Gastroesophageal sphincter (tissue), 4 donors: ENCODE data around the gene WWP2. TPM values are rescaled to one million over a fixed set of nuclear protein-coding genes. Genes with fewer than 3 reads are reported as not detected.

Source experiments
- ATAC-seq: fragments of 150-250 bp; one replicate; pipeline ENCODE4 v1.9.1; 2016; ENCODE audit warnings: mild to moderate bottlenecking, moderate library complexity
- H3K27ac ChIP-seq, 4 donors: fragments of 200-600 bp; sonication (generic) in 3 of 4; 1 replicate in 3 of 4; 2 replicates in 1 of 4; pipeline ENCODE4 v1.5.1; 2016 to 2019
- H3K27me3 ChIP-seq: fragments of 200-600 bp; sonication (generic); one replicate; pipeline ENCODE4 v1.5.1; 2019
- H3K36me3 ChIP-seq, 2 donors: fragments of 200-600 bp; sonication (generic); one replicate each; pipeline ENCODE4 v1.5.1; 2019; ENCODE audit warnings: control low read depth in 1 of 2
- H3K4me1 ChIP-seq, 3 donors: fragments of 200-600 bp; sonication (generic); 1 replicate in 2 of 3; 2 replicates in 1 of 3; pipeline ENCODE4 v1.5.1; 2016 to 2019; ENCODE audit warnings: control low read depth in 2 of 3
- H3K4me3 ChIP-seq, 2 donors: fragments of 200-600 bp; sonication (generic); one replicate each; pipeline ENCODE4 v1.5.1; 2019; ENCODE audit warnings: mild to moderate bottlenecking in 1 of 2, moderate library complexity in 1 of 2
- H3K9me3 ChIP-seq, 3 donors: fragments of 200-600 bp; sonication (generic); one replicate each; pipeline ENCODE4 v1.5.1; 2017 to 2019; ENCODE audit warnings: control low read depth in 2 of 3
- CTCF ChIP-seq, 4 experiments: fragments of 200-600 bp in 2 of 4; fragments of 450-650 bp in 2 of 4; sonication (generic) in 1 of 4; IDR thresholded peaks; one replicate each; pipeline ENCODE4 v1.5.1; 2017 to 2019; ENCODE audit warnings: antibody characterized with exemption in 4 of 4, mild to moderate bottlenecking in 2 of 4, moderate library complexity in 2 of 4
- EP300 ChIP-seq: sonication (generic); formaldehyde crosslinking; IDR thresholded peaks from one replicate; pipeline ENCODE4 v1.6.1; 2017; ENCODE audit warnings: antibody characterized with exemption, mild to moderate bottlenecking
- POLR2A ChIP-seq, 2 donors: fragments of 450-650 bp; IDR thresholded peaks; one replicate each; pipeline ENCODE4 v1.6.1; 2017; ENCODE audit warnings: antibody characterized with exemption in 2 of 2, mild to moderate bottlenecking in 2 of 2, moderate library complexity in 1 of 2
- POLR2AphosphoS5 ChIP-seq: sonication (generic); formaldehyde crosslinking; IDR thresholded peaks from one replicate; pipeline ENCODE4 v1.6.1; 2017; ENCODE audit warnings: antibody characterized with exemption
- WGBS, 2 donors: methylation state at CpG; one replicate each; pipeline ENCODE4 v1.1.5; 2018; ENCODE audit warnings: low coverage in 1 of 2; 5-methylcytosine and 5-hydroxymethylcytosine counted together
- total RNA-seq, 4 donors: library from RNA; depleted of rRNA; stranded (reverse); fragments of >200 nt; gene quantifications; one replicate each; pipeline ENCODE4 v1.1.0, GENCODE V29; 2016

Gene WWP2
- total RNA-seq = 10 to 100 TPM; 23.4 to 31.9 (median 28.8) TPM

DNA sequence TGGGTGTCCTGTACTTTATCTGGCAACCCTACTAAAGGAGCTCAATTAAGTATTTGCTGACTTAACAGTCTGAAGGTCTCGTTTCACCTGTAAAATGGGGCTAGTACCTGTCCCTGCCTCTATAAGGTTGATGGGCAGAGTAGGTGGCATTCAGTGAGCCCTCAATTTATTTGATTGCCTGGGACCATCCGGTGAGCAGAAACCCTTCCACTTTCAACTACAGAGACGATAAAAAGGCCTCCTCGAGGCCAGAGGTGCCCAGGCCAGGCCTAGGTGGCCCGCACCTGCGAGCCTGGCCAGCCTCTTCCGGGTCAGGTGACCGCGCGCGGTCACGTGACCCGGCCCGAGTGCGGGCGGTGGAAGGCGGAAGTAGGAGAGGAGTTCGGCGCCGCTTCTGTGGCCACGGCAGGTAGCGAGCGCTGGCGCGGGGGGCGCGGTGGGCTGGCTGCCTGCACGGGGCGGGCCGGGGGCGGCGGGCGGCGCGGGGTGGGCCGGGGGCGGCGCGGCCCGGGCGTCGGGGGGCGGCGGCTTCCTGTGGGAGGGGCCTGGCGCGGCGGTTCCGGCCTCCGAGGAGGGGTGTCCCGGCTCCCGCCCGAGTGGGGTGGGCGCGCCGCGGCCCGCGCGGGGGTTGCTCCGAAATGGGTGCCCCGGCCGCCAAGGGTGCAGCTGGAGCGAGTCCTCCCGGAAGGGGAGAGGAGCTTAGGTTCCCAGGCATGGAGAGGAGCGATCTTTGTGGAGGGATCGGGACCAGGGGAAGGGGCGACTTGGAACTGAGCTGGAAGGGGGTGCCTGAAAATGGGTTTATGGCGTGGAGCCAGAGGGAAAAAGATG lies at the start of gene WWP2:
WWP2 (plus strand) TSS at position 350 of the 831 bp plus-strand sequence. CDS start 24,679 bp downstream, outside the sequence.
- TF ChIP-seq POLR2A (IDR thresholded peaks at IDR 0.05) (peak; percentile 42 to 73), CTCF (IDR thresholded peaks at IDR 0.05) (no peak), POLR2AphosphoS5 (peak; percentile 43)
- 0% methylated on average over 2 of the region's 68 CpGs for WGBS, 2 donors
- Histone ChIP-seq H3K27ac (peak within 1 kb of the TSS; percentile 66 to 92 (median 90)), H3K36me3 (no peaks in the 10 kb centered on the region), H3K4me1 (peaks cover 0 to 23% (median 4%) of the 10 kb centered on the region in 3 donors), H3K4me3 (peak within 1 kb of the TSS; percentile 86 to 87), H3K27me3 (no peaks in the 10 kb centered on the region), H3K9me3 (no peaks in the 10 kb centered on the region)
- ATAC-seq = peak; percentile 91

GRCh38 chr16:69712914-69713581 lies 49.1 kb upstream of the WWP2 start:
- peak; percentile 26 for ATAC-seq
- H3K27ac ChIP-seq = peak overlapping the region in 2 of 4 donors; percentile 20 to 29
- 69 to 74% methylated on average over 7 to 9 of the region's 9 CpGs for WGBS, 2 donors

GRCh38 chr16:69717066-69717465 lies 45.1 kb upstream of the WWP2 start:
- H3K4me3 ChIP-seq = no peak overlapping the region
- no peak overlapping the region for H3K27ac ChIP-seq
- no peaks in the 10 kb centered on the region for H3K9me3 ChIP-seq
- H3K4me1 ChIP-seq = peaks cover 0 to 14% (median 2%) of the 10 kb centered on the region in 3 donors
- no peak for ATAC-seq
- TF ChIP-seq POLR2A (IDR thresholded peaks at IDR 0.05) = no peak
- TF ChIP-seq POLR2AphosphoS5 = no peak
- no peak for TF ChIP-seq EP300
- TF ChIP-seq CTCF (IDR thresholded peaks at IDR 0.05) = no peak
- H3K27me3 ChIP-seq = no peaks in the 10 kb centered on the region
- peaks cover 0 to 62% of the 10 kb centered on the region in 2 donors for H3K36me3 ChIP-seq
- WGBS, 2 donors = 92 to 95% methylated on average over 4 to 6 of the region's 6 CpGs

More at GRCh38 chr16:69712914-69713581, 49.1 kb upstream of the WWP2 start:
- H3K9me3 ChIP-seq = no peaks in the 10 kb centered on the region
- H3K27me3 ChIP-seq = no peaks in the 10 kb centered on the region
- peaks cover 0 to 84% of the 10 kb centered on the region in 2 donors for H3K36me3 ChIP-seq
- H3K4me3 ChIP-seq = no peak overlapping the region
- TF ChIP-seq POLR2AphosphoS5 = no peak
- no peak for TF ChIP-seq EP300
- peaks cover 0 to 45% (median 2%) of the 10 kb centered on the region in 3 donors for H3K4me1 ChIP-seq

DNA sequence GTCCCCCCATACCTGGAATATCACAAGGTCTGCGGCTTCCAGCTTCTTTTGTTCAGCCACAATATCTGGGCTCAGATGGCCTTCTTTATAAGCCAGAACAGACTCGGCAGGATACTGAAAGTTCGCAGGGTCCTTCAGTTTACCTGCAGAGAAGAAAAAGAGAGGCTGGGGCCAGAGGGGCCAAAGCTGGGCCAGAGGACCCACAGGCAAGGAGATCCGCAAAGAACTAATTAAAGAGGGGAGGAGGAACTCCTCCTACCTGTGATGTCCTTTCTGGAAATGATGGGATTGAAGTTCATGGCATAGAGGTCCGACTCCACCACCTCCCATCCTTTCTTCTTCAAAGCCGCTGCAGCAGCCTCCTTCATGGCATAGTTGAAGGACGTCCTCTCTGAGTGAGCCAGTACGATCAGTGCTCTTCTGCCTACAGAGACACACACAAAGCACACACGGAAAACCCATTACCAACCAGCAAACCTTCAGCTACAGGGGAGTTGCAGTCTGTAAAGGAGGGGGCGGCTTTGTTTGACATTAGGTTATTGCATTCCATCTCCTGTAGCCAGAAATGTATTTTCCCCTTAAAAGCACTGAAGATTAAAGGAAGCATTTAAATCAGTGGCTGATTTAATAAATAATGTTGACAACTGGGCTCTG lies 43.9 kb upstream of the WWP2 start:
- Histone ChIP-seq H3K27me3 (no peaks in the 10 kb centered on the region), H3K36me3 (peaks cover 0 to 50% of the 10 kb centered on the region in 2 donors), H3K4me3 (no peak overlapping the region), H3K9me3 (no peaks in the 10 kb centered on the region), H3K4me1 (peaks cover 0 to 3% (median under 1%) of the 10 kb centered on the region in 3 donors), H3K27ac (no peak overlapping the region)
- TF ChIP-seq POLR2A (IDR thresholded peaks at IDR 0.05) (no peak), CTCF (IDR thresholded peaks at IDR 0.05) (no peak), POLR2AphosphoS5 (no peak)
- WGBS, 2 donors = 88 to 95% methylated on average over 6 to 7 of the region's 10 CpGs
- no peak for ATAC-seq

DNA sequence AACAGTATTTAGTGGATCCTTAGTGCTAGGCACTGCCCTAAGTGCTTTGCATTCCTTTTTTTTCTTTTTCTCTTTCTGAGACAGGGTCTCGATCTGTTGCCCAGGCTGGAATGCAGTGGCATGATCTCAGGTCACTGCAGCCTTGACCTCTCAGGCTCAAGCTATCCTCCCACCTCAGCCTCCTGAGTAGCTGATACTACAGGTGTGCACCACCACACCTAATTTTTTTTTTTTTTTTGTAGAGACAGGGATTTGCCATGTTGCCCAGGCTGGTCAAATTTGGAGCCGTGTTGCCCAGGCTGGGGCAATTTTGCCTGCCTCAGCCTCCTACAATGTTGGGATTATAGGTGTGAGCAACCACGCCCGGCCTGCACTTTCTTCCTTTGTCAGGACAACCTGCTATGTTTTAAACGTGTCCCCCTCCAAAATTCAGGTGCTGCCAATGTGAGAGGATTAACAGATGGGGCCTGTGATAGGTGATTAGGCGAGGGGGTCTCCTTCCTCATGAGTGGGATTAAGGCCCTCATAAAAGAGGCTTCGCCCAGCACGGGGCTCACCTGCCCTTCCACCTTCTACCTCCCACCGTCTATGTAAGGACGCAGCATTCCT lies 41.2 kb upstream of the WWP2 start:
- Histone ChIP-seq H3K27me3 (no peaks in the 10 kb centered on the region), H3K4me3 (no peak overlapping the region), H3K4me1 (peaks cover 0 to 20% (median 11%) of the 10 kb centered on the region in 3 donors), H3K9me3 (no peaks in the 10 kb centered on the region), H3K27ac (no peak overlapping the region), H3K36me3 (peaks cover 0 to 26% of the 10 kb centered on the region in 2 donors)
- 79 to 100% methylated on average over 1 to 8 of the region's 10 CpGs for WGBS, 2 donors
- no peak for ATAC-seq
- TF ChIP-seq EP300 = no peak
- TF ChIP-seq POLR2A (IDR thresholded peaks at IDR 0.05) = no peak
- TF ChIP-seq POLR2AphosphoS5 = no peak
- TF ChIP-seq CTCF (IDR thresholded peaks at IDR 0.05) = no peak
